HG02610 (cell line): Measurements from ENCODE around the gene RAB17.
"Not testable (repeated sequence)": the region's sequence is repeated elsewhere in the genome, so short reads cannot be mapped to it uniquely, and the experiment has no call there.

ENCODE experiments used
- ATAC-seq: cut with Tn5 transposase; IDR thresholded peaks from one replicate; pipeline ENCODE4 v1.9.1; 2021; ENCODE audit warnings: mild to moderate bottlenecking, moderate library complexity; ENCODE audit not compliant: unreplicated experiment

The RAB17 gene

GRCh38 chr2:237625216-237625705 lies 34.7 kb upstream of the RAB17 start:
- ATAC-seq, result no peak

GRCh38 chr2:237624565-237624964 lies 34.0 kb upstream of the RAB17 start:
- no peak for ATAC-seq

GRCh38 chr2:237623428-237624403 lies 33.2 kb upstream of the RAB17 start:
- ATAC-seq, result no peak

GRCh38 chr2:237618449-237618848 lies 27.9 kb upstream of the RAB17 start:
- no peak for ATAC-seq

- ATAC-seq, result no peak
These were observed 27.1 kb upstream of the RAB17 start for GRCh38 chr2:237617587-237617982.

GRCh38 chr2:237616734-237617586 lies 26.4 kb upstream of the RAB17 start:
- ATAC-seq, result no peak

- ATAC-seq, result no peak
These were observed 25.8 kb upstream of the RAB17 start for GRCh38 chr2:237616373-237616733.

GRCh38 chr2:237615631-237616249 lies 25.2 kb upstream of the RAB17 start:
- ATAC-seq, result no peak

- no peak for ATAC-seq
These were observed 23.7 kb upstream of the RAB17 start for GRCh38 chr2:237614151-237614720.

GRCh38 chr2:237613679-237614078 lies 23.1 kb upstream of the RAB17 start:
- no peak for ATAC-seq

GRCh38 chr2:237612527-237613357 lies 22.2 kb upstream of the RAB17 start:
- no peak for ATAC-seq

- ATAC-seq, result not testable (repeated sequence)
These were observed 16.0 kb upstream of the RAB17 start for GRCh38 chr2:237606522-237606921.

- no peak for ATAC-seq
These were observed 14.4 kb upstream of the RAB17 start for GRCh38 chr2:237604960-237605359.

- no peak for ATAC-seq
These were observed 13.9 kb upstream of the RAB17 start for GRCh38 chr2:237604391-237604790.

- ATAC-seq, result no peak
These were observed 13.3 kb upstream of the RAB17 start for GRCh38 chr2:237603718-237604362.

- no peak for ATAC-seq
These were observed 12.6 kb upstream of the RAB17 start for GRCh38 chr2:237603049-237603717.

- no peak for ATAC-seq
These were observed 11.9 kb upstream of the RAB17 start for GRCh38 chr2:237602409-237602808.

- no peak for ATAC-seq
These were observed 11.1 kb upstream of the RAB17 start for GRCh38 chr2:237601453-237602116.
